ENCODE data around the gene CELA1. TPM values are rescaled to one million over a fixed set of nuclear protein-coding genes. Genes with fewer than 3 reads are reported as not detected.

The CELA1 gene
- total RNA-seq, 1 experiment from 2014 or later: not detected

- TF ChIP-seq STAT6 (CRISPR knock-in tag; conservative IDR thresholded peaks at IDR 0.05; ENCODE audit: low read depth) (no peak), ETV6 (CRISPR knock-in tag; IDR thresholded peaks at IDR 0.05) (no peak), ARID4B (CRISPR knock-in tag; IDR thresholded peaks at IDR 0.05; ENCODE audit: borderline replicate concordance) (no peak), NFYB (CRISPR knock-in tag; conservative IDR thresholded peaks at IDR 0.05; ENCODE audit: low read depth) (no peak), TEAD4 (CRISPR knock-in tag; IDR thresholded peaks at IDR 0.05) (no peak), ZNF219 (CRISPR knock-in tag; IDR thresholded peaks at IDR 0.05; ENCODE audit: borderline replicate concordance) (no peak)
Measured at GRCh38 chr12:51389302-51389999, 43.0 kb upstream of the CELA1 start (continued).

- Mint-ChIP-seq H3K36me3 (peaks cover 5% of the 10 kb centered on the region), H3K9me3 (no peaks in the 10 kb centered on the region), H3K27me3 (ENCODE audit: low read depth) (no peaks in the 10 kb centered on the region), H3K4me1 (peaks cover 58% of the 10 kb centered on the region), H3K27ac (peak overlapping the region; percentile 64; the same call in 1 of the 2 replicates), H3K4me3 (no peak overlapping the region; the same call in 1 of the 2 replicates)
- ChIA-PET POLR2A (interaction anchor here (0.9 kb wide), 1 partner anchor 17 kb away, joined by 3 read pairs; no protein-coding TSS in a partner anchor), CTCF (no interaction called here)
- no peak for TF ChIP-seq OVOL2 (CRISPR knock-in tag; IDR thresholded peaks at IDR 0.05; ENCODE audit: borderline replicate concordance)
- TF ChIP-seq MYBL2 (CRISPR knock-in tag; IDR thresholded peaks at IDR 0.05): no peak
- no peak for TF ChIP-seq HMGA2 (CRISPR knock-in tag; IDR thresholded peaks at IDR 0.05)
- DNase-seq (ENCODE audit: low spot score) (no peak), ATAC-seq (no peak)
Measured at GRCh38 chr12:51388846-51389245, 42.4 kb upstream of the CELA1 start.

- Mint-ChIP-seq H3K27ac (peak overlapping the region; percentile 64), H3K36me3 (peaks cover 2% of the 10 kb centered on the region; the same call in 1 of the 2 replicates), H3K9me3 (no peaks in the 10 kb centered on the region), H3K4me3 (no peak overlapping the region), H3K27me3 (ENCODE audit: low read depth) (no peaks in the 10 kb centered on the region), H3K4me1 (peaks cover 58% of the 10 kb centered on the region)
- no peak for ATAC-seq
- TF ChIP-seq E2F5 (CRISPR knock-in tag; IDR thresholded peaks at IDR 0.05) (no peak), ZNF138 (CRISPR knock-in tag; conservative IDR thresholded peaks at IDR 0.05) (no peak), KAT7 (CRISPR knock-in tag; IDR thresholded peaks at IDR 0.05; ENCODE audit: borderline replicate concordance) (no peak), TCF7 (CRISPR knock-in tag; IDR thresholded peaks at IDR 0.05; ENCODE audit: low read depth) (no peak), TP53 (CRISPR knock-in tag; IDR thresholded peaks at IDR 0.05) (no peak)
- POLR2A ChIA-PET: interaction anchor here (0.9 kb wide), 1 partner anchor 16 kb away, joined by 3 read pairs; no protein-coding TSS in a partner anchor
- CTCF ChIA-PET: no interaction called here
- no peak for DNase-seq (ENCODE audit: low spot score)
Measured at GRCh38 chr12:51388069-51388799, 41.8 kb upstream of the CELA1 start.
